K562 (cell line): ENCODE data around the gene ICAM1. TPM values are rescaled to one million over a fixed set of nuclear protein-coding genes. Genes with fewer than 3 reads are reported as not detected.
A peak's percentile ranks its signal among the peaks of the same experiment; 100 is the strongest.

Source experiments
- CBX1 ChIP-seq: sonication (generic); IDR thresholded peaks from 2 replicates; pipeline ENCODE4 v1.6.1; 2016; ENCODE audit warnings: antibody characterized with exemption, low read depth, mild to moderate bottlenecking
- CBX5 ChIP-seq: IDR thresholded peaks from 2 replicates; pipeline ENCODE4 v1.6.1; 2014; ENCODE audit warnings: low read depth, borderline replicate concordance
- GABPB1 ChIP-seq: sonication (generic); formaldehyde crosslinking; IDR thresholded peaks from 2 replicates; pipeline ENCODE4 v1.8.0; 2022; ENCODE audit warnings: mild to moderate bottlenecking, missing genetic modification reagents
- LARP7 ChIP-seq: fragments of 450-650 bp; IDR thresholded peaks from 2 replicates; pipeline ENCODE4 v1.6.1; 2016
- PML ChIP-seq: IDR thresholded peaks from 2 replicates; pipeline ENCODE4 v1.6.1; 2012; ENCODE audit warnings: low read length, inconsistent platforms
- RHOXF2B ChIP-seq: fragments of 250-450 bp; sonication (Bioruptor Pico); conservative IDR thresholded peaks from 2 replicates; pipeline ENCODE4 v1.5.1; 2021
- SMAD1 ChIP-seq: fragments of 150-350 bp; IDR thresholded peaks from 2 replicates; pipeline ENCODE4 v1.6.1; 2014; ENCODE audit warnings: low read length, low read depth; ENCODE audit not compliant: partially characterized antibody
- ZKSCAN1 ChIP-seq: fragments of 150-350 bp; IDR thresholded peaks from 2 replicates; pipeline ENCODE4 v1.6.1; 2016; ENCODE audit warnings: low read depth, low read length
- ZNF124 ChIP-seq: sonication (generic); formaldehyde crosslinking; IDR thresholded peaks from 2 replicates; pipeline ENCODE4 v1.8.1; 2022; ENCODE audit warnings: missing genetic modification reagents
- ZNF311 ChIP-seq: fragments of 250-450 bp; sonication (Bioruptor Pico); IDR thresholded peaks from 2 replicates; pipeline ENCODE4 v1.4.0; 2020; ENCODE audit warnings: mild to moderate bottlenecking, moderate library complexity
- polyA plus RNA-seq, 8 experiments: library from polyadenylated mRNA; depleted of rRNA in 4 of 8; stranded (reverse) in 5 of 8; unstranded in 3 of 8; fragments of >200 nt; fragmentation: Nextera tagmentation in 2 of 8; fragmentation: Illumina TruSeq in 1 of 8; extraction: Ambion mirVana in 2 of 8; extraction: Trizol in 1 of 8; gene quantifications; 2 replicates each; pipeline versions ENCODE4 v1.2.1 to v1.2.3, GENCODE V29; 2011 to 2014; ENCODE audit warnings: inconsistent platforms in 1 of 8, missing spikeins in 1 of 8
- total RNA-seq, 7 experiments: library from RNA; depleted of rRNA in 6 of 7; stranded (reverse); fragments of >200 nt in 6 of 7; fragmentation: Illumina TruSeq in 2 of 7; extraction: Trizol in 2 of 7; gene quantifications; 2 replicates each; pipeline versions ENCODE4 v1.2.1 to v1.2.3, GENCODE V29; 2011 to 2021; ENCODE audit warnings: low replicate concordance in 1 of 7
- TF ChIP-seq, protein P1 (sequence below), 2 experiments: fragments of 450-650 bp in 1 of 2; sonication (generic) in 1 of 2; formaldehyde crosslinking in 1 of 2; IDR thresholded peaks in 1 of 2; conservative IDR thresholded peaks in 1 of 2; 2 replicates each; pipeline versions ENCODE4 v1.6.1 to v1.8.1; 2016 to 2023; ENCODE audit warnings: mild to moderate bottlenecking in 2 of 2, moderate library complexity in 2 of 2, inconsistent platforms in 1 of 2, missing genetic modification reagents in 1 of 2
- TF ChIP-seq, protein P2 (sequence below): sonication (generic); formaldehyde crosslinking; IDR thresholded peaks from 2 replicates; pipeline ENCODE4 v1.8.0; 2022; ENCODE audit warnings: missing genetic modification reagents, mild to moderate bottlenecking, moderate library complexity, borderline replicate concordance
- TF ChIP-seq, protein P3 (sequence below): sonication (generic); formaldehyde crosslinking; IDR thresholded peaks from 2 replicates; pipeline ENCODE4 v1.8.1; 2022; ENCODE audit warnings: missing genetic modification reagents
- TF ChIP-seq, protein P4 (sequence below), 2 experiments: fragments of 450-650 bp in 1 of 2; sonication (generic) in 1 of 2; formaldehyde crosslinking in 1 of 2; IDR thresholded peaks; 2 replicates each; pipeline versions ENCODE4 v1.7.1 to v1.9.0; 2016 to 2022; ENCODE audit warnings: inconsistent platforms in 1 of 2, mild to moderate bottlenecking in 1 of 2, missing genetic modification reagents in 1 of 2

ICAM1 gene
- total and polyA plus RNA-seq, 9 of the 15 experiments (the other 6 are each of a cell fraction or from before 2014, with no cell fraction given), result 2.3 to 24.4 (median 13.4) TPM

DNA sequence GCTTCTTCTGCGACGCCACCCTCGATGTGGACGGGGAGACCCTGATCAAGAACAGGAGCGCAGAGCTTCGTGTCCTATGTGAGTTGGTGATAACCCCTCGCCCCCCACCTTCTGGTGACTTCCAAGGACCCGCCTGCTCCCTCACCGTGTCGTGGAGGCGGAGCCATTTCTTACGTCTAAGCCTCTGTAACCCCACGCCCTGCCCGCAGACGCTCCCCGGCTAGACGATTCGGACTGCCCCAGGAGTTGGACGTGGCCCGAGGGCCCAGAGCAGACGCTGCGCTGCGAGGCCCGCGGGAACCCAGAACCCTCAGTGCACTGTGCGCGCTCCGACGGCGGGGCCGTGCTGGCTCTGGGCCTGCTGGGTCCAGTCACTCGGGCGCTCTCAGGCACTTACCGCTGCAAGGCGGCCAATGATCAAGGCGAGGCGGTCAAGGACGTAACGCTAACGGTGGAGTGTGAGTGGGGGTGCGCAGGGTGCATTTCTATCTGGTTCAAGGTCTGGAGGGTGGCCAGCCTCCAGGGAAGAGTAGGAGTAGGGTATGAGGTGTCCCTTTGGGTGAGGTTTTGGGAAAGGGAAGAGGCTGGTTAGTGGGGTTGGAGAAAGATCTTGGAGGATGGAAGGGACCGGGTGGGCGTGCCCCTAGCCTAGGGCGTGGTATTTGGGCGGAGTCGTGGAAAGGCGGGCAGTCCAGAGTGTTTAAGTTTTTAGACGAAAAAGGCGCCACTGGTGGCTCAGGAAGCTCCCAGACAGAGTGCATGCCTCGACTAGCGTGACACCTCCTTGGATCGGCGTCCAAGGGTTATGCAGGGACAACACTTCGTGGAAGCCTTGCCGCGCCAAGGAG, 22.1 kb downstream of the ICAM1 start (continued):
- TF ChIP-seq, protein P1, sequence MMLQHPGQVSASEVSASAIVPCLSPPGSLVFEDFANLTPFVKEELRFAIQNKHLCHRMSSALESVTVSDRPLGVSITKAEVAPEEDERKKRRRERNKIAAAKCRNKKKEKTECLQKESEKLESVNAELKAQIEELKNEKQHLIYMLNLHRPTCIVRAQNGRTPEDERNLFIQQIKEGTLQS (IDR thresholded peaks at IDR 0.05), result no peak
- TF ChIP-seq, protein P1 (CRISPR knock-in tag; conservative IDR thresholded peaks at IDR 0.05), result no peak
- TF ChIP-seq ZNF124 (CRISPR knock-in tag) (no peak), CBX1 (no peak; the same call in 1 of the 2 replicates), ZNF311 (CRISPR knock-in tag) (no peak), LARP7 (no peak), SMAD1 (no peak), ZKSCAN1 (no peak), RHOXF2B (no peak), PML (no peak), GABPB1 (no peak), CBX5 (no peak)
- TF ChIP-seq, protein P2, sequence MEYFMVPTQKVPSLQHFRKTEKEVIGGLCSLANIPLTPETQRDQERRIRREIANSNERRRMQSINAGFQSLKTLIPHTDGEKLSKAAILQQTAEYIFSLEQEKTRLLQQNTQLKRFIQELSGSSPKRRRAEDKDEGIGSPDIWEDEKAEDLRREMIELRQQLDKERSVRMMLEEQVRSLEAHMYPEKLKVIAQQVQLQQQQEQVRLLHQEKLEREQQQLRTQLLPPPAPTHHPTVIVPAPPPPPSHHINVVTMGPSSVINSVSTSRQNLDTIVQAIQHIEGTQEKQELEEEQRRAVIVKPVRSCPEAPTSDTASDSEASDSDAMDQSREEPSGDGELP, result no peak
- TF ChIP-seq, protein P3, sequence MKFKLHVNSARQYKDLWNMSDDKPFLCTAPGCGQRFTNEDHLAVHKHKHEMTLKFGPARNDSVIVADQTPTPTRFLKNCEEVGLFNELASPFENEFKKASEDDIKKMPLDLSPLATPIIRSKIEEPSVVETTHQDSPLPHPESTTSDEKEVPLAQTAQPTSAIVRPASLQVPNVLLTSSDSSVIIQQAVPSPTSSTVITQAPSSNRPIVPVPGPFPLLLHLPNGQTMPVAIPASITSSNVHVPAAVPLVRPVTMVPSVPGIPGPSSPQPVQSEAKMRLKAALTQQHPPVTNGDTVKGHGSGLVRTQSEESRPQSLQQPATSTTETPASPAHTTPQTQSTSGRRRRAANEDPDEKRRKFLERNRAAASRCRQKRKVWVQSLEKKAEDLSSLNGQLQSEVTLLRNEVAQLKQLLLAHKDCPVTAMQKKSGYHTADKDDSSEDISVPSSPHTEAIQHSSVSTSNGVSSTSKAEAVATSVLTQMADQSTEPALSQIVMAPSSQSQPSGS (CRISPR knock-in tag), result no peak
- TF ChIP-seq, protein P4, sequence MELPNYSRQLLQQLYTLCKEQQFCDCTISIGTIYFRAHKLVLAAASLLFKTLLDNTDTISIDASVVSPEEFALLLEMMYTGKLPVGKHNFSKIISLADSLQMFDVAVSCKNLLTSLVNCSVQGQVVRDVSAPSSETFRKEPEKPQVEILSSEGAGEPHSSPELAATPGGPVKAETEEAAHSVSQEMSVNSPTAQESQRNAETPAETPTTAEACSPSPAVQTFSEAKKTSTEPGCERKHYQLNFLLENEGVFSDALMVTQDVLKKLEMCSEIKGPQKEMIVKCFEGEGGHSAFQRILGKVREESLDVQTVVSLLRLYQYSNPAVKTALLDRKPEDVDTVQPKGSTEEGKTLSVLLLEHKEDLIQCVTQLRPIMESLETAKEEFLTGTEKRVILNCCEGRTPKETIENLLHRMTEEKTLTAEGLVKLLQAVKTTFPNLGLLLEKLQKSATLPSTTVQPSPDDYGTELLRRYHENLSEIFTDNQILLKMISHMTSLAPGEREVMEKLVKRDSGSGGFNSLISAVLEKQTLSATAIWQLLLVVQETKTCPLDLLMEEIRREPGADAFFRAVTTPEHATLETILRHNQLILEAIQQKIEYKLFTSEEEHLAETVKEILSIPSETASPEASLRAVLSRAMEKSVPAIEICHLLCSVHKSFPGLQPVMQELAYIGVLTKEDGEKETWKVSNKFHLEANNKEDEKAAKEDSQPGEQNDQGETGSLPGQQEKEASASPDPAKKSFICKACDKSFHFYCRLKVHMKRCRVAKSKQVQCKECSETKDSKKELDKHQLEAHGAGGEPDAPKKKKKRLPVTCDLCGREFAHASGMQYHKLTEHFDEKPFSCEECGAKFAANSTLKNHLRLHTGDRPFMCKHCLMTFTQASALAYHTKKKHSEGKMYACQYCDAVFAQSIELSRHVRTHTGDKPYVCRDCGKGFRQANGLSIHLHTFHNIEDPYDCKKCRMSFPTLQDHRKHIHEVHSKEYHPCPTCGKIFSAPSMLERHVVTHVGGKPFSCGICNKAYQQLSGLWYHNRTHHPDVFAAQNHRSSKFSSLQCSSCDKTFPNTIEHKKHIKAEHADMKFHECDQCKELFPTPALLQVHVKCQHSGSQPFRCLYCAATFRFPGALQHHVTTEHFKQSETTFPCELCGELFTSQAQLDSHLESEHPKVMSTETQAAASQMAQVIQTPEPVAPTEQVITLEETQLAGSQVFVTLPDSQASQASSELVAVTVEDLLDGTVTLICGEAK (IDR thresholded peaks at IDR 0.05), result 0 out of 2 replicates have a peak, but pooled peaks have one; percentile 29
- TF ChIP-seq, protein P4 (CRISPR knock-in tag; IDR thresholded peaks at IDR 0.05), result no peak
